Activated B cell treated with CpG ODN at 0.5 μM for 24 hours (primary cell): Measurements from ENCODE around the gene DIP2C. TPM values are rescaled to one million over a fixed set of nuclear protein-coding genes. Genes with fewer than 3 reads are reported as not detected.
"Not testable (repeated sequence)": the region's sequence is repeated elsewhere in the genome, so short reads cannot be mapped to it uniquely, and the experiment has no call there.

ENCODE experiments used
- ATAC-seq: fragments of 200-7000 bp; cut with Tn5 transposase; one replicate; pipeline ENCODE4 v1.10.0; 2021; ENCODE audit warnings: low read depth, mild to moderate bottlenecking, moderate library complexity
- CTCF ChIA-PET: fragments of 350-600 bp; sonication (Branson Sonifier 250); formaldehyde crosslinking; loops from one replicate; lab custom pipeline; 2021; ENCODE audit warnings: antibody characterized with exemption; lab: Charles Lee
- POLR2A ChIA-PET: fragments of 350-600 bp; sonication (Branson Sonifier 250); formaldehyde crosslinking; loops from one replicate; lab custom pipeline; 2021; ENCODE audit warnings: antibody characterized with exemption; lab: Charles Lee
- DNase-seq: peaks from one replicate; pipeline ENCODE4 v3.0.0; 2022
- H3K27ac Mint-ChIP-seq: one replicate; pipeline ENCODE4 v1.8.0; 2020; ENCODE audit warnings: mixed read lengths
- H3K27me3 Mint-ChIP-seq: one replicate; pipeline ENCODE4 v1.8.0; 2021; ENCODE audit warnings: mixed read lengths
- H3K36me3 Mint-ChIP-seq: one replicate; pipeline ENCODE4 v1.8.0; 2021; ENCODE audit warnings: low read depth, mixed read lengths
- H3K4me1 Mint-ChIP-seq: one replicate; pipeline ENCODE4 v1.8.0; 2021; ENCODE audit warnings: mixed read lengths
- H3K4me3 Mint-ChIP-seq: one replicate; pipeline ENCODE4 v1.8.0; 2020; ENCODE audit warnings: mild to moderate bottlenecking, mixed read lengths
- H3K9me3 Mint-ChIP-seq: one replicate; pipeline ENCODE4 v1.8.0; 2020; ENCODE audit warnings: mixed read lengths
- CTCF ChIP-seq: fragments of 200-600 bp; IDR thresholded peaks from one replicate; pipeline ENCODE4 v1.8.0; 2022; ENCODE audit warnings: antibody characterized with exemption, mild to moderate bottlenecking
- intact Hi-C: fragments of 100-400 bp; cut with micrococcal nuclease; formaldehyde crosslinking; loops from one replicate; pipeline ENCODE4 v1.15.1; 2024
- total RNA-seq: library from RNA; stranded (reverse); gene quantifications from 2 replicates; pipeline ENCODE4 v1.2.3, GENCODE V29; 2022

DIP2C gene
- total RNA-seq, 1 donor from 2014 or later, result 0.49 TPM

- no peak overlapping the region for H3K4me3 Mint-ChIP-seq
- H3K4me1 Mint-ChIP-seq, result no peaks in the 10 kb centered on the region
- DNase-seq (no peak), ATAC-seq (no peak)
- H3K9me3 Mint-ChIP-seq, result no peaks in the 10 kb centered on the region
- H3K36me3 Mint-ChIP-seq, result no peaks in the 10 kb centered on the region
- no peak overlapping the region for H3K27ac Mint-ChIP-seq
- POLR2A ChIA-PET, result no interaction called here
- TF ChIP-seq CTCF, result no peak
- peaks cover 23% of the 10 kb centered on the region for H3K27me3 Mint-ChIP-seq
- CTCF ChIA-PET, result no interaction called here
- intact Hi-C loops, result no loop called here
Observed at GRCh38 chr10:535051-535450, 154.4 kb downstream of the DIP2C start.

DNA sequence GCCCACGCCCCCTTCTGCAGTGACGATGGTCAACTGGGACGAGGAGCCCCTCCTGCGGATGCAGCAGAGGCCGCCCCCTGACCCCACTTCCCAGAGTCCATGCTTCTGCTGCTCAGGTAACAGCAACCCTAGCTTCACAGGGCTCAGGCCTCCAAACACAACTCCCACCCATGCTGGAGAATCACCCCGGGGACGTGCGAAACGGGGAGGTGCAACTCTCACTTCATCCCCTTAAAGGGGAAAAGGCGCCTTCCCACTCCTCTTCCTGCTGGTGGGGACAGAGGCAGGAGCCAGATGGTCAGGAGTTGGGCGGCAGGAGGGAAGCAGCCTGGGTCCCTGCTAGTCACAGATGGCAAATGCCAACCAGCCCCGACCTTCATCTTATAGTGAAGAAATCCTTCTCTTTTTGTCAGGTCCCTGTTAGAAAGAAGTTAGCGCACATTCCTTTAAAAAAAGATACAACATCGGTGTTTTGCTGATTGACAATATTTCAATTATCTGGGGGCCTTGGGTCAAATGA, 155.4 kb downstream of the DIP2C start:
- Mint-ChIP-seq H3K27ac (no peak overlapping the region), H3K4me1 (no peaks in the 10 kb centered on the region), H3K27me3 (peaks cover 19% of the 10 kb centered on the region), H3K9me3 (no peaks in the 10 kb centered on the region), H3K4me3 (no peak overlapping the region), H3K36me3 (no peaks in the 10 kb centered on the region)
- DNase-seq (no peak), ATAC-seq (no peak)
- intact Hi-C loops, result no loop called here
- no peak for TF ChIP-seq CTCF
- POLR2A ChIA-PET, result no interaction called here
- CTCF ChIA-PET, result no interaction called here

- POLR2A ChIA-PET, result interaction anchor here (0.6 kb wide), 1 partner anchor 40 kb away, joined by 3 read pairs; no protein-coding TSS in a partner anchor
- Mint-ChIP-seq H3K4me1 (no peaks in the 10 kb centered on the region), H3K4me3 (no peak overlapping the region), H3K9me3 (no peaks in the 10 kb centered on the region), H3K27ac (no peak overlapping the region), H3K36me3 (no peaks in the 10 kb centered on the region), H3K27me3 (peaks cover 15% of the 10 kb centered on the region)
- no peak for DNase-seq
- no peak for TF ChIP-seq CTCF
- CTCF ChIA-PET, result no interaction called here
- no peak for ATAC-seq
- intact Hi-C loops, result no loop called here
Observed at GRCh38 chr10:533611-534010, 155.9 kb downstream of the DIP2C start.

DNA sequence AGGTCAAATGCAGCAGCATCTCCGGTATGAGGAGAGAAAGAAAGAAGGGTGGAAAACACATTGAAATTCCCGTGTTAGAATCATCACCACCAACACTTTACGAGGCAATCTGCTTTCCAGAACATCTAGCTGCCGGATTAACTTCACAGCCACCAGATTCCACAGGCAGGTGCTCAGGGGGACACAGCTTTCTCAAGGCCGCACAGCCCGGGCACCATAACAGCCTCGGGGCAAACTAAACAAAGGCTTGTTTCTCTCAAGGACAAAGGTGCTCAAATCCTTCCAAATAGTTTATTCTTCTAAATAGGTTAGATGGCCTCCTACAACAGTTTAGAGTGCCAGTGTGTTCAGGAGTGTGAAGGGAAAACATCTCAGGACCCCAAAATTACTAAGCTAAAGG, 156.3 kb downstream of the DIP2C start:
- intact Hi-C loops, result no loop called here
- Mint-ChIP-seq H3K36me3 (no peaks in the 10 kb centered on the region), H3K27ac (no peak overlapping the region), H3K27me3 (peaks cover 15% of the 10 kb centered on the region), H3K9me3 (no peaks in the 10 kb centered on the region), H3K4me1 (no peaks in the 10 kb centered on the region), H3K4me3 (no peak overlapping the region)
- DNase-seq (no peak), ATAC-seq (no peak)
- TF ChIP-seq CTCF, result no peak
- ChIA-PET CTCF (no interaction called here), POLR2A (interaction anchor here (0.6 kb wide), 1 partner anchor 40 kb away, joined by 3 read pairs; no protein-coding TSS in a partner anchor)

GRCh38 chr10:532331-532730, 157.1 kb downstream of the DIP2C start:
- DNase-seq, intact Hi-C loops, ATAC-seq, H3K27ac Mint-ChIP-seq, POLR2A ChIA-PET, H3K9me3 Mint-ChIP-seq, H3K4me3 Mint-ChIP-seq, CTCF ChIA-PET, H3K36me3 Mint-ChIP-seq, H3K4me1 Mint-ChIP-seq: not testable (repeated sequence)
- H3K27me3 Mint-ChIP-seq, result peaks cover 15% of the 10 kb centered on the region

- intact Hi-C loops, result no loop called here
- ChIA-PET POLR2A (no interaction called here), CTCF (no interaction called here)
- no peaks in the 10 kb centered on the region for H3K9me3 Mint-ChIP-seq
- no peaks in the 10 kb centered on the region for H3K4me1 Mint-ChIP-seq
- ATAC-seq, result no peak
- H3K27me3 Mint-ChIP-seq, result peaks cover 14% of the 10 kb centered on the region
- no peak for TF ChIP-seq CTCF
- no peak for DNase-seq
- no peak overlapping the region for H3K4me3 Mint-ChIP-seq
- H3K36me3 Mint-ChIP-seq, result no peaks in the 10 kb centered on the region
- H3K27ac Mint-ChIP-seq, result no peak overlapping the region
Observed at GRCh38 chr10:531541-531940, 157.9 kb downstream of the DIP2C start.
